ENCODE measurements around the gene SPATS2L. TPM values are rescaled to one million over a fixed set of nuclear protein-coding genes. Genes with fewer than 3 reads are reported as not detected.

The SPATS2L gene
- total RNA-seq, 1 experiment from 2014 or later, result 112 TPM

DNA sequence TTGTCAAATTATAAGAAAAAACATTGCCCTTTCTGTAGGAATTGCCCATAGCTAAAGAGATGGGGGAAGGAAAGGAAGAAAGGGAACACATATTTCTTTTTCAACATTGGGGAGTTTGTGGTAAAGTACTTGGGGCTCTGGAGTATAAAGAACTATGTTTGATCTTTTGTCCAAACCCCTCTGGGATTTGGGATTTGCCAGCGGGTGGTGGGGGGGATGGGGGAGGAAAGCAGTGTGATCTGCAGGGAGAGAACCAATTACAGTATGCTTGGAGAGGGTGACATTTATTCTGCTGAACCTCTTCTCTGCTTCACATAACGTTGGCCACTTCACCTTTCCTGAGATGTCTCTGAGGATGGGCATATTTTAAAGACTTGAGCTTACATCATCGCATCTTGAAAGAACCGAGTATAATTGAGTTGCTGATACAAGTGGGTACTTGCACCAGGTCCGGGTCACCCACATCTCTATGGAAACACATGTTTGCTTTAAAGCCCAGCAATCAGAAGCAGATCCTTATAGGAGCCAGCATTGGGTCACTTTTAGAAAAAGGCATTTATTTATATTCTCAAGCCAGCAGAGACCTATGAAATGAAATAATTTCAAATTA is 73.1 kb downstream of the SPATS2L start (continued):
- TF ChIP-seq, protein P1, sequence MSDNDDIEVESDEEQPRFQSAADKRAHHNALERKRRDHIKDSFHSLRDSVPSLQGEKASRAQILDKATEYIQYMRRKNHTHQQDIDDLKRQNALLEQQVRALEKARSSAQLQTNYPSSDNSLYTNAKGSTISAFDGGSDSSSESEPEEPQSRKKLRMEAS (CRISPR knock-in tag; IDR thresholded peaks at IDR 0.05), result no peak
- TF ChIP-seq ATF1 (CRISPR knock-in tag; IDR thresholded peaks at IDR 0.05) (no peak), NR3C1 (CRISPR knock-in tag; conservative IDR thresholded peaks at IDR 0.05; ENCODE audit: low read depth) (no peak)

DNA sequence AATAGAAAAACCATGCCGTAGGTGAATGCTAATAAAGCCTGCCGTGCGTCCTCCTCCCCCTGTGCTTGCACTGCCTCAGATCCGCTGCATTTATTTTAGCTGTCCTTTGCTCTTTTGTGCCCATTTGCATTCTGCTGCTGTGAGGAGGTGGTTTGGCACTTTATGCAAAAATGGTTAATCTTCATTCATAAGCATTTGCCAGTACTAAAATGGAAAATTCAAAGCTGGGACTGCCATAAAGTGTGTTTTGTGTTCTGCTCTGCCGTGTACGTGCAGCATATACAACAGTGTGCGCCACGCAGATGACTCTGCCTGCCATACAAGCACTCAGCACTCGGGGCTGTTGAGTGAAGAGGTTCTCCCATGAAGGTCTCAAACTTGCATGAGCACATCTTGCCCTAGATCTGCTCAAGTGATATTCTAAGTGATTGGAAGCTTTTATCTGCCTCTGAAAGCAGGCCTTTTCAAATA is 73.6 kb downstream of the SPATS2L start:
- ChIA-PET POLR2A (no interaction called here), CTCF (no interaction called here)
- no peaks in the 10 kb centered on the region for H3K27me3 Mint-ChIP-seq (ENCODE audit: low read depth)
- H3K36me3 Mint-ChIP-seq, result peaks cover 1% of the 10 kb centered on the region; the same call in 1 of the 2 replicates
- H3K4me3 Mint-ChIP-seq, result peak overlapping the region; percentile 44; the same call in 1 of the 2 replicates
- DNase-seq (ENCODE audit: low spot score), result no peak
- H3K4me1 Mint-ChIP-seq, result peaks cover 90% of the 10 kb centered on the region
- ATAC-seq, result peak; percentile 10
- peak overlapping the region; percentile 75 for H3K27ac Mint-ChIP-seq
- no peaks in the 10 kb centered on the region for H3K9me3 Mint-ChIP-seq
- TF ChIP-seq RELA (CRISPR knock-in tag; IDR thresholded peaks at IDR 0.05; ENCODE audit: borderline replicate concordance) (no peak), TEAD1 (CRISPR knock-in tag; IDR thresholded peaks at IDR 0.05) (no peak), ZNF232 (CRISPR knock-in tag; IDR thresholded peaks at IDR 0.05) (no peak), FOXK1 (CRISPR knock-in tag; IDR thresholded peaks at IDR 0.05) (no peak), TCF7 (CRISPR knock-in tag; IDR thresholded peaks at IDR 0.05; ENCODE audit: low read depth) (no peak)
- TF ChIP-seq, protein P2, sequence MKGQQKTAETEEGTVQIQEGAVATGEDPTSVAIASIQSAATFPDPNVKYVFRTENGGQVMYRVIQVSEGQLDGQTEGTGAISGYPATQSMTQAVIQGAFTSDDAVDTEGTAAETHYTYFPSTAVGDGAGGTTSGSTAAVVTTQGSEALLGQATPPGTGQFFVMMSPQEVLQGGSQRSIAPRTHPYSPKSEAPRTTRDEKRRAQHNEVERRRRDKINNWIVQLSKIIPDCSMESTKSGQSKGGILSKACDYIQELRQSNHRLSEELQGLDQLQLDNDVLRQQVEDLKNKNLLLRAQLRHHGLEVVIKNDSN (CRISPR knock-in tag; IDR thresholded peaks at IDR 0.05), result no peak
- TF ChIP-seq, protein P3, sequence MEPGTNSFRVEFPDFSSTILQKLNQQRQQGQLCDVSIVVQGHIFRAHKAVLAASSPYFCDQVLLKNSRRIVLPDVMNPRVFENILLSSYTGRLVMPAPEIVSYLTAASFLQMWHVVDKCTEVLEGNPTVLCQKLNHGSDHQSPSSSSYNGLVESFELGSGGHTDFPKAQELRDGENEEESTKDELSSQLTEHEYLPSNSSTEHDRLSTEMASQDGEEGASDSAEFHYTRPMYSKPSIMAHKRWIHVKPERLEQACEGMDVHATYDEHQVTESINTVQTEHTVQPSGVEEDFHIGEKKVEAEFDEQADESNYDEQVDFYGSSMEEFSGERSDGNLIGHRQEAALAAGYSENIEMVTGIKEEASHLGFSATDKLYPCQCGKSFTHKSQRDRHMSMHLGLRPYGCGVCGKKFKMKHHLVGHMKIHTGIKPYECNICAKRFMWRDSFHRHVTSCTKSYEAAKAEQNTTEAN (CRISPR knock-in tag; IDR thresholded peaks at IDR 0.05), result no peak

- TF ChIP-seq PRRX2 (CRISPR knock-in tag; IDR thresholded peaks at IDR 0.05) (no peak), NFYB (CRISPR knock-in tag; conservative IDR thresholded peaks at IDR 0.05; ENCODE audit: low read depth) (no peak), ZNF317 (CRISPR knock-in tag; IDR thresholded peaks at IDR 0.05; ENCODE audit: borderline replicate concordance, low read depth) (no peak), OVOL2 (CRISPR knock-in tag; IDR thresholded peaks at IDR 0.05; ENCODE audit: borderline replicate concordance) (no peak), ZNF138 (CRISPR knock-in tag; conservative IDR thresholded peaks at IDR 0.05) (no peak), RORB (CRISPR knock-in tag; IDR thresholded peaks at IDR 0.05) (no peak), NR2C2 (CRISPR knock-in tag; IDR thresholded peaks at IDR 0.05) (no peak), SMAD3 (CRISPR knock-in tag; IDR thresholded peaks at IDR 0.05; ENCODE audit: borderline replicate concordance) (no peak)
- TF ChIP-seq, protein P4, sequence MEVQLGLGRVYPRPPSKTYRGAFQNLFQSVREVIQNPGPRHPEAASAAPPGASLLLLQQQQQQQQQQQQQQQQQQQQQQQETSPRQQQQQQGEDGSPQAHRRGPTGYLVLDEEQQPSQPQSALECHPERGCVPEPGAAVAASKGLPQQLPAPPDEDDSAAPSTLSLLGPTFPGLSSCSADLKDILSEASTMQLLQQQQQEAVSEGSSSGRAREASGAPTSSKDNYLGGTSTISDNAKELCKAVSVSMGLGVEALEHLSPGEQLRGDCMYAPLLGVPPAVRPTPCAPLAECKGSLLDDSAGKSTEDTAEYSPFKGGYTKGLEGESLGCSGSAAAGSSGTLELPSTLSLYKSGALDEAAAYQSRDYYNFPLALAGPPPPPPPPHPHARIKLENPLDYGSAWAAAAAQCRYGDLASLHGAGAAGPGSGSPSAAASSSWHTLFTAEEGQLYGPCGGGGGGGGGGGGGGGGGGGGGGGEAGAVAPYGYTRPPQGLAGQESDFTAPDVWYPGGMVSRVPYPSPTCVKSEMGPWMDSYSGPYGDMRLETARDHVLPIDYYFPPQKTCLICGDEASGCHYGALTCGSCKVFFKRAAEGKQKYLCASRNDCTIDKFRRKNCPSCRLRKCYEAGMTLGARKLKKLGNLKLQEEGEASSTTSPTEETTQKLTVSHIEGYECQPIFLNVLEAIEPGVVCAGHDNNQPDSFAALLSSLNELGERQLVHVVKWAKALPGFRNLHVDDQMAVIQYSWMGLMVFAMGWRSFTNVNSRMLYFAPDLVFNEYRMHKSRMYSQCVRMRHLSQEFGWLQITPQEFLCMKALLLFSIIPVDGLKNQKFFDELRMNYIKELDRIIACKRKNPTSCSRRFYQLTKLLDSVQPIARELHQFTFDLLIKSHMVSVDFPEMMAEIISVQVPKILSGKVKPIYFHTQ (CRISPR knock-in tag; IDR thresholded peaks at IDR 0.05), result no peak
- TF ChIP-seq, protein P5, sequence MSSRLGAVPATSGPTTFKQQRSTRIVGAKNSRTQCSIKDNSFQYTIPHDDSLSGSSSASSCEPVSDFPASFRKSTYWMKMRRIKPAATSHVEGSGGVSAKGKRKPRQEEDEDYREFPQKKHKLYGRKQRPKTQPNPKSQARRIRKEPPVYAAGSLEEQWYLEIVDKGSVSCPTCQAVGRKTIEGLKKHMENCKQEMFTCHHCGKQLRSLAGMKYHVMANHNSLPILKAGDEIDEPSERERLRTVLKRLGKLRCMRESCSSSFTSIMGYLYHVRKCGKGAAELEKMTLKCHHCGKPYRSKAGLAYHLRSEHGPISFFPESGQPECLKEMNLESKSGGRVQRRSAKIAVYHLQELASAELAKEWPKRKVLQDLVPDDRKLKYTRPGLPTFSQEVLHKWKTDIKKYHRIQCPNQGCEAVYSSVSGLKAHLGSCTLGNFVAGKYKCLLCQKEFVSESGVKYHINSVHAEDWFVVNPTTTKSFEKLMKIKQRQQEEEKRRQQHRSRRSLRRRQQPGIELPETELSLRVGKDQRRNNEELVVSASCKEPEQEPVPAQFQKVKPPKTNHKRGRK (CRISPR knock-in tag; IDR thresholded peaks at IDR 0.05; ENCODE audit: borderline replicate concordance), result no peak
- TF ChIP-seq, protein P1 (CRISPR knock-in tag; IDR thresholded peaks at IDR 0.05), result no peak
- no peak for ATAC-seq
- DNase-seq (ENCODE audit: low spot score), result no peak
- Mint-ChIP-seq H3K4me1 (peaks cover 83% of the 10 kb centered on the region), H3K36me3 (peaks cover 4% of the 10 kb centered on the region; the same call in 1 of the 2 replicates), H3K27ac (peak overlapping the region; percentile 75), H3K4me3 (0 out of 2 replicates have a peak overlapping the region, but pooled peaks have one; percentile 44), H3K9me3 (no peaks in the 10 kb centered on the region), H3K27me3 (ENCODE audit: low read depth) (no peaks in the 10 kb centered on the region)
- ChIA-PET POLR2A (no interaction called here), CTCF (no interaction called here)
Measured at GRCh38 chr2:200380833-200381542, 74.5 kb downstream of the SPATS2L start.
